ENCODE measurements around the gene GRIK4.

The GRIK4 gene

GRCh38 chr11:120789391-120789790 is 277.8 kb downstream of the GRIK4 start:
- DNase-seq, result no peak

DNA sequence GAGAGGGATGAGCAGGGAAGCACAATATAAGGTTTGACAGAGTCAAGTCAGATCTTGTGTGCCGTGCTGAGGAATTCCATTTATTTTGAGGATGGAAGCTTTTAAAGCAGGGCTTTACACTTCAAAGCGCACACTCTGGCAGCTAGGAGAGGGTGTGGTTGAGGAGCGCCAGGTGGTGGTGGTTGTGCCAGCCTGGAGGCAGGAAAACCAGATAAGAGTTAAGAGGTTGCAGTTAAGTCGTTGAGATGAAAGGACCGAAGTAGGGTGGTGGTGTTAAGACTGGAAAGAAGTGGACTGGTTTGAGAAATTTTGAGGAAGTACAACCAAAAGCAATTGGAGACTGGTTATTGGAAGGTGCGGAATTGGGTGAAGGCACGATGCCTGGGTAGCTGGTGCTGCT is 280.8 kb downstream of the GRIK4 start:
- DNase-seq, result peak; percentile 31

DNA sequence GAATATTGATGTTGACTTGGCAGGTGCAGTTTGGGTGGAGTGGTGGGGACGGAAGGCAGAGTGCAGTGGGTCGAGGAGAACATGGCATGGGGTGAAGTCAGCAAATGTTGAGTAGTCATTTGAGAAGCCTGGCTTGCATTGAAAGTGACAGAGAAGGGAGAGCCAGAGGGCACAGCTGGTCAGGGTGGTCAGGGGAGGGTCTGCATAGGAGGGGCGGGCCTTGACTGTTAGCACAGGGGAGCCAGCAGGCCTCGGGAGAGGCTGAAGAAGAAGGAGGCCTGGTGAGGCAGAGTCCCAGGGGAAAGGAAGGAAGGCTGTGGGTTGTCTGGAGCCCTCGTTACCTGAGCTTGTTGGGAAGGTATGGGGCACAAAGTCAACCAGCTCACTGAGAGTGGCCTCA is 281.6 kb downstream of the GRIK4 start:
- no peak for DNase-seq

GRCh38 chr11:120793806-120794479 is 282.4 kb downstream of the GRIK4 start:
- no peak for DNase-seq

DNA sequence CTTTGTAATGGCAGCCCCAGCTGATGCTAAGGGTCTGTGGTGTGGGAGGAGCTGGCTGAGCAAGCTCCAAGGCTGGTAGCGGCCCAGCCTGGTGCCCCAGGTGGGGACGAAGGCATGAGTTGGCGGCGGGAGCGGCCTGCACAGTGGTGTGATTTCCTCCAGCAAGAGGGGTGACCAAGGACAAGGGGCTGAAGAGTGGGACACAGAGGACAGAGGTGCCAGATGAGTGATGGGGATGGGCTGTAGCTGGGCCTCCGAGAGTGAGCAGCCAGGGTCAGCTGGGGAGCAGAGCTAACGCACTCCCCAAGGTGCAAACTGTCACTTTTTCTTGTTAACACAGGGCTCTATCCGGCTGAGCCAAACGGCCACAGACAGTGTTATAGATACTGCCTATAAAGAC is 283.2 kb downstream of the GRIK4 start:
- DNase-seq, result no peak

- no peak for DNase-seq
Measured at GRCh38 chr11:120795185-120795584, 283.6 kb downstream of the GRIK4 start.

DNA sequence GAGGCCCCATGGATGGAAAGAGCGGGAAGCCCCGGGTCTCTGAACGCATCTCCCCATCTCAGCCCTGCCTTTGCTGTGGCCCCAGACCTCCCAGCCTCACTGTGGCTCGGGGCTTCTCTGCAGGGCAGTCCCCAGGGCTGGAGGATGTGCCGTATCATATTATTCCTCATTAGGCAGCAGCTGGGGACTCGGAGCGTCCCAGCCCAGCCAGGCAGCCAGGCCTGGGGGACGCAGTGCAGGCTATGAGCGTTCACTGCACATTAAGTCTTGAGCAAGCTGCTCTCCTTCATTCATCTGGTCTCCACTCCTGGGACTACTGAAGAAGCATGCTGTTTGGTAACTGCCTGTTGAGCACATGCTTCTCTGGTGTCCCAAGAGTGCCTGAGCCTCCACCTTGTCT is 285.6 kb downstream of the GRIK4 start:
- no peak for DNase-seq

- DNase-seq, result no peak
Measured at GRCh38 chr11:120798854-120799253, 287.3 kb downstream of the GRIK4 start.

GRCh38 chr11:120800206-120800605 is 288.7 kb downstream of the GRIK4 start:
- no peak for DNase-seq

GRCh38 chr11:120801801-120802689 is 290.5 kb downstream of the GRIK4 start:
- DNase-seq, result peak; percentile 44

DNA sequence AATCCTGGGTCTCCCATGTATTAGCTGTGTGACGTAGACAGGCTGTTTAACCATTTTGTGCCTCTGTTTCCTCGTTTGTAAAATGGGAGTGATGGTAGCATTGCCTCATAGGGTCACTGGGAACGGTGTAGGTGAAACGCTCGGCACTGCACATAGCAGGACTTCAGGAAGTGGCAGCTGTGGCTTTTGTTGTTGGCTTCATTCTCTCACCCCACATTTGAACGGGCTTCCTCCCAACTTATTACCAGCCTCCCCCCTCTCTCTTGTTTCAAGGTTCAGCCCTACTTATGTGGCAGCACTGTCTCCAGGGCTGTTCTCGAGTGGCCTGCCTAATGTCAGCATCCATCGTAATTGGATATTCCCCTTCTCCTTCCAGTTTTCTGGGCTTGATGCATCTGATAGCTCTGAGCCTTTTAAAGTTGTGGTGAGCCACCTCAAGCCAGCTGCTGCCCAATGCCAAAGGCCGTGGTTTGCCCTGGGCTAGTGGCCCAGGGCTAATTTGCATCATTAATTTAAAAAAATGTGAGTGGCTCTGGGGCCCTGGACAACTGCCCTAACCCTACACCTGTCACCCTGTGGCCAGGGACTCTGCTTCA is 294.5 kb downstream of the GRIK4 start:
- peak; percentile 17 for DNase-seq

GRCh38 chr11:120807414-120808150 is 296.0 kb downstream of the GRIK4 start:
- peak; percentile 10 for DNase-seq

DNA sequence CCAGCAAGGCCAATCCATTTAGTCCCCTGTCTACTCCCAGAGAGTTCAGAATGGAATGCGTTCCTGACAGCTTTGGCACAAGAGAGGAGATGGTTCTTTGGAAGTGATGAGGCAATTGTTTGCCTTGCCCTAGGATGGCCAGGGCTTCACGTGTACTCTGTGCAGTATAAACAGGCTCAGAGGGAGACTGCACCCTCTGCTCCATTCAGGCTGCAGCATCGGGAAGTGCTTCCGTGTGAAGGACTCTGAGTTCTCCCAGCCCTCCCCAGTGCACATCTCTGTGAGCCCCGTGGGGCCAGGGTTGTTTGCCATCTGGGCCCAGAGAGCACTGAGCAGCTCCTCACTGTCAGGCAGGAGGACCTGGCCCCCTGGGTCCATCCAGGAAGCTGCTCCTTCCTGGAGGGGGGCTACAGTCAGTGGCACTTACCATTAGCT is 297.1 kb downstream of the GRIK4 start:
- DNase-seq, result no peak

DNA sequence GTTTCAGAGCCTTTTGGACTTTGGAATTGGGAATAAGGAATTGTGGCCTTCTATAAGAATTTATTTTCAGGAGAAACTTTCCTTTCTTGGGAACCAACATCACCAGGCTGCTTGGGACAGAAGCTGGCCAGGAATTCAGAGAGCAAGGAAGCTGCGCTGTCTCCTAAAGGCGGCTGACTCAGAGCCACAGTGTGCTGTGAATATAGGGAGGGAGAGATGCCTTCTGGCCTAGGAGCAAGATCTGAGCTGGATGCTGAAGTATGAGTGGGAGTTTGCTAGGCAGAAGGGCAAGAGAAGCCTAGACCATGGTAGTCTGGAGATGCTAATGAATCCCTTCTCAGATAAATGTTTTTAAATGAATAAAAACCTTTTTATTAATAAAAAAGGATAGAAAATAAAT is 298.7 kb downstream of the GRIK4 start:
- DNase-seq, result no peak

DNA sequence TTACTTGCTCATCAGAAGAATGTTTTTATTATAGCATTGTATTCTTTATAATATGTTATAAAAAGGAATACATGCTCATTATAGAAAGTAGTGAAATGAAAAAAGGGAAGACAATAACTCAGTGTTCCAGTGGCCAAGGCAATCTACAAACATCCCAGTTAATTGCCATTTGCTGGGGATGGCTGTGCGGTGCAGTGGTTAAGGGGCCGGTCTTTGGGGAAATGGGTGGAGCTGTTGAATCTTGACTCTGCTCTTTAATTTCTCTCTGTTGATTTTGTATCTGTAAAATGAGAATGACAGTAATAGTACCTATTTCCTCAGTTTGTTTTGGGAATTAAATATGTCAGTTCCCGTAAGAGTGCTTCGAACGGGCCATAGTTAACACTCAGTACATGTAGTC is 299.7 kb downstream of the GRIK4 start:
- no peak for DNase-seq

GRCh38 chr11:120811731-120812130 is 300.2 kb downstream of the GRIK4 start:
- DNase-seq, result no peak

DNA sequence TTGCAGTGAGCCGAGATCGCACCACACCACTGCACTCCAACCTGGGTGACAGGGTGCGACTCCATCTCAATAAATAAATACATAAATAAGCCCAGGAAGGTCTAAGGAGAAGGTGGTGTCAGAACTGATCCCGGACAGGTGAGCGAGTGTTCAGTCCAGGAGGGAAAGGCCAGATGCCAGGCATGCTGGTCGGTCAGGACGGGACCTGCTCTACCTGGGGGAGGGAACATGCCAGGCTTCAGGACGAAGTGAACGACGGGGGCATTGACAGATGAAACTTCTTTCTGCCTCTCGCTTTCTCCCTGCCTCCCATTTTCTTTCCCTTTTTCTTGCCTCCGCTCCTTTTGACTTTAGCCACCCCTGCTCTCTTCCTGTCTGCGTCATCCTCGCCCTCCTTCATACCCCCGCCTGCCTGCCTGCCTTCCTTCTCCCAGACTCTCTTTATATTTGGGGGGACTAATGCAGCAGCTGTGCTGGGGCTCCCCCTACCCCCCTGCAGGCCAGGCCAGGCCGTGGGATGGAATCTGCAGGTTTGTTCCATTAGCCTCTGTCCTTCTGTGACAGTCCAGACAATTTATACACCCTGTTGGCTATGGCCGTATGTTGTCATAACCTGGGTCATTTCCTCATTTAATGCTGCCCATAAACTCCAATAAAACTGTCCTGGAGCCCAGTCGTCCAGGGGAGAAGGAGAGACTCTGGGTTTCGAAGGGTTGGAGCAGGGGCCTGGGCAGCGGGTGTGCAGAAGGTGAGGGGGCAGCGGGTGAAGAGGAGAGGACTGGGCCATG is 303.2 kb downstream of the GRIK4 start:
- no peak for DNase-seq

DNA sequence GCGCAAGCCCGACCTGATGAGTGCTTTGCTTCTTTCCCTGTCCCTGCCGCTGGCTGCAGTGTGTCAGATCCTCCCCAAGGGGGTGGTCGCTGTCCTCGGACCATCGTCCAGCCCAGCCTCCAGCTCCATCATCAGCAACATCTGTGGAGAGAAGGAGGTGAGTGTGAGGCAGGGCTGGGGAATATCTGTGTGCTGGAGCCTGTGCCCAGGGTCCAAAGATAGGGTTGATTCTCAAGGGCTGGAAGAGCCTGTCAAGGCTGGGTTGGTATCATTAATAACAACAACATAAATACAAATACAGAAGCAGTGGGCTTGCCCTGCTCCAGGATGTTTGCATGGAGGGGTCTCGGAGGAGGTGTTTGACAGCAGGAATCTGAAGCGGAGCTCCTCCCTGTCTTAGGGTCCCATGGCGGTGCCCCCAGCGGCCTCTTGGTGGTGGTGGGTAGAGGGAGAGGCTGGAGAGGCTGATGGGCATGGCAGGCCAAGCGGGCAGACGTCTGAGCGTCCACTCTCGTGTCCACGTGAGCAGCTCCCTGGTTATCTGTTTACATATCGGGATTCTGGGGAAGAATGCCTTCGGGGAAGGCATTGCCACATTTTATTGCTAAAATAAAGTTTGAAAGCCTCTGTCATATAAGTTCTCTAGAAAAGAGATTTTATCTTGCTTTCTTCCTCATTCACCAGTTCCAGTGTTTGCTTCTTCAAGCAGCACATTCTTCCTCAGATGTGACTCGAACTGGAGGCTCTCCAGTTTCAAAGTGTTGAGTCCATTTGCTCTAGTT is 304.0 kb downstream of the GRIK4 start:
- no peak for DNase-seq

- DNase-seq, result no peak
Measured at GRCh38 chr11:120816176-120816575, 304.6 kb downstream of the GRIK4 start.

GRCh38 chr11:120816711-120817110 is 305.2 kb downstream of the GRIK4 start:
- DNase-seq, result no peak

DNA sequence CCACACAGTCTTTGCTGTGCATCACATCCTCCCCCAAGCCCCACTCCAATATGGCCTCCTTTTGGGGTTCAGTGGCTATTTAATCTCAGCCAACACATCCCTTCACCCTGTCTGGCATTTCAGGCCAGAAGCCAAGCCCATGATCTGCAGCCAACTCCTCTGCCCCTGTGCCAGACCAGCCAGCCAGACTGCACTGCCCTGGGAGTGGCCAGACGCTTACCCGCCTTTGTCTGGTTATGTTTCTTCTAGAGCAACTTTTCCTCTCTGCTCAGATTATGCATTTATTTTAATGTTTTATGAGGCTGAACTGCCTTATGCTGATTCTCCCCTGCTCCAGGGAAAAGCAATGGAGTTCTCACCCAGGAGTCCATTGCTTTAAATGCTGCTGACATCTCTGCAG is 305.6 kb downstream of the GRIK4 start:
- no peak for DNase-seq

DNA sequence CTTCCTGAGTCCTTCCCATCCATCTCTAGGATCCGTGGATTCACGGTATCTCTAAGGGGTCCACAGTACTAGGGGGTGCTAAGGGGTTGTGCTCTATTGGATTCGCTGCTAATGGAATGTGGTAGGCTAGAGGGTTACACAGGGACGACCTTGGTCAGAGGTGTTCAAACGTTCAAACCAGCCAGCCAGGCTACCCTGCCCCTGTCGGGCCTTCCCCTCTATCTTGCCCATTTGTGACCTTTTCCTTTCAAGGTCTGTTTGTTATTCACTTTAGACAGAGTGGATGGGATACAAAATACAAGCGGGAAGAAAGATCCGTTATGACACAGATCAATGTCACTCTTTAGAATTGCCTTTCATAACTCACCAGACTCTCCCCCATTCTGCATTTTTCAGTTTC is 306.5 kb downstream of the GRIK4 start:
- DNase-seq, result no peak

All from DMS79 (cell line).